NB4 (cell line): ENCODE results near the gene LYST.

Experiments
- MYC ChIP-seq: IDR thresholded peaks from 2 replicates; pipeline ENCODE4 v1.6.1; 2011; ENCODE audit warnings: low read depth, low read length
- POLR2A ChIP-seq: IDR thresholded peaks from 2 replicates; pipeline ENCODE4 v1.6.1; 2011; ENCODE audit warnings: mild to moderate bottlenecking; ENCODE audit not compliant: insufficient read length; ENCODE audit errors: extremely low read depth
- TF ChIP-seq, protein P1 (sequence below): IDR thresholded peaks from one replicate; pipeline ENCODE4 v1.5.1; 2012; ENCODE audit warnings: low read depth, low read length
- TF ChIP-seq, protein P2 (sequence below): IDR thresholded peaks from 2 replicates; pipeline ENCODE4 v1.6.1; 2011; ENCODE audit warnings: low read depth, low read length

DNA sequence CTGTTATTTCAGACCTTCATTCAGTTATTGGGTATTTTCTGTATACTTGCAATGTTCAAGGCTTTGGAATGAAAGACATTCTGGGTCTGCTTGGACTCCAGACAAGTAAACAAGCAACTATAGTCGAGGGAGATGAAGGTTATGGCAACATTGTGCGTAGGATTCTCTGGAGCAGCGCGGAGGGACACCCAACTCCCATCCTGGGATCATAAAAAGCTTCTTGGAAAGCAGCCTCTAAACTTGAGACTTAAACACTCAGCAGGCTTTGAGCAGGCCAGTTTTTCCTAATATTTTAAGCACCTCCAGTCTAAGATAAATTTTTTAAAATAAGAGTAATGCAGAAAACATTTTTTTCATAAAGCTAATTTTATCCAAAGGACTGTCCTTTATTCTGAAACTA lies 7.6 kb upstream of the LYST start:
- TF ChIP-seq, protein P1, sequence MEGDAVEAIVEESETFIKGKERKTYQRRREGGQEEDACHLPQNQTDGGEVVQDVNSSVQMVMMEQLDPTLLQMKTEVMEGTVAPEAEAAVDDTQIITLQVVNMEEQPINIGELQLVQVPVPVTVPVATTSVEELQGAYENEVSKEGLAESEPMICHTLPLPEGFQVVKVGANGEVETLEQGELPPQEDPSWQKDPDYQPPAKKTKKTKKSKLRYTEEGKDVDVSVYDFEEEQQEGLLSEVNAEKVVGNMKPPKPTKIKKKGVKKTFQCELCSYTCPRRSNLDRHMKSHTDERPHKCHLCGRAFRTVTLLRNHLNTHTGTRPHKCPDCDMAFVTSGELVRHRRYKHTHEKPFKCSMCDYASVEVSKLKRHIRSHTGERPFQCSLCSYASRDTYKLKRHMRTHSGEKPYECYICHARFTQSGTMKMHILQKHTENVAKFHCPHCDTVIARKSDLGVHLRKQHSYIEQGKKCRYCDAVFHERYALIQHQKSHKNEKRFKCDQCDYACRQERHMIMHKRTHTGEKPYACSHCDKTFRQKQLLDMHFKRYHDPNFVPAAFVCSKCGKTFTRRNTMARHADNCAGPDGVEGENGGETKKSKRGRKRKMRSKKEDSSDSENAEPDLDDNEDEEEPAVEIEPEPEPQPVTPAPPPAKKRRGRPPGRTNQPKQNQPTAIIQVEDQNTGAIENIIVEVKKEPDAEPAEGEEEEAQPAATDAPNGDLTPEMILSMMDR: no peak
- no peak for TF ChIP-seq POLR2A
- TF ChIP-seq, protein P2, sequence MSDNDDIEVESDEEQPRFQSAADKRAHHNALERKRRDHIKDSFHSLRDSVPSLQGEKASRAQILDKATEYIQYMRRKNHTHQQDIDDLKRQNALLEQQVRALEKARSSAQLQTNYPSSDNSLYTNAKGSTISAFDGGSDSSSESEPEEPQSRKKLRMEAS: no peak
- TF ChIP-seq MYC: no peak
